ENCODE measurements around the gene PARD3.

DNA sequence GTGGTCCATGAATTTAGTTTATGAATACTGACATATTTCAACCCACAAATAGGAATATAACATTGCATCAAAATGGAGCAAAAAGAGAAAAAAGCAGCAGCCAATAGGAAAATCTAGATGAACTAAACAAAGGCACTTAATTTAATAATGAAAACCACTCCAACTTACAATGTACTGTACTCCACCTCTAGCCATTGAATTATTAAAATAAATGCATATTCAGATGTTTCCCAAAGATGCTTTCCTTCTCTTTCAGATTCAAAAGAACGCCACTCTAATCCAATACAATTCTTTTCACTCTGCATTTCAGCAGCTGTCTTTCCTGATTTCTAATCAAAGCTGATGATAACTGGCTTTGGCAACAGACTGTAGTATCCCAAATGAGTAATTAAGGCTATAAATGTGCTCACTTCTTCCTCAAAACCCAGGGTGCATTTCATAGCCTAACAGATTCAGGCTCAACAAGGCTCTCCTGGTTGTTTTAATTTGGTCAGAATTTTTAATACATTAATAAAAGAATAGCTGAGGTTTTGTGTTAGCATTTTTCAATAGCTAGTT, 577.1 kb downstream of the PARD3 start:
- TF ChIP-seq, protein P1, sequence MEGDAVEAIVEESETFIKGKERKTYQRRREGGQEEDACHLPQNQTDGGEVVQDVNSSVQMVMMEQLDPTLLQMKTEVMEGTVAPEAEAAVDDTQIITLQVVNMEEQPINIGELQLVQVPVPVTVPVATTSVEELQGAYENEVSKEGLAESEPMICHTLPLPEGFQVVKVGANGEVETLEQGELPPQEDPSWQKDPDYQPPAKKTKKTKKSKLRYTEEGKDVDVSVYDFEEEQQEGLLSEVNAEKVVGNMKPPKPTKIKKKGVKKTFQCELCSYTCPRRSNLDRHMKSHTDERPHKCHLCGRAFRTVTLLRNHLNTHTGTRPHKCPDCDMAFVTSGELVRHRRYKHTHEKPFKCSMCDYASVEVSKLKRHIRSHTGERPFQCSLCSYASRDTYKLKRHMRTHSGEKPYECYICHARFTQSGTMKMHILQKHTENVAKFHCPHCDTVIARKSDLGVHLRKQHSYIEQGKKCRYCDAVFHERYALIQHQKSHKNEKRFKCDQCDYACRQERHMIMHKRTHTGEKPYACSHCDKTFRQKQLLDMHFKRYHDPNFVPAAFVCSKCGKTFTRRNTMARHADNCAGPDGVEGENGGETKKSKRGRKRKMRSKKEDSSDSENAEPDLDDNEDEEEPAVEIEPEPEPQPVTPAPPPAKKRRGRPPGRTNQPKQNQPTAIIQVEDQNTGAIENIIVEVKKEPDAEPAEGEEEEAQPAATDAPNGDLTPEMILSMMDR (conservative IDR thresholded peaks at IDR 0.05; ENCODE audit: low read length) = no peak
- no peak for TF ChIP-seq EZH2phosphoT487 (IDR thresholded peaks at IDR 0.05; ENCODE audit: borderline replicate concordance)

All from Loucy (cell line).